HL-60 (cell line): Measurements from ENCODE around the gene YJU2.

Source experiments
- DNase-seq, 2 experiments: peaks; one replicate each; pipeline ENCODE4 v3.0.0-alpha.2; 2010 to 2020; ENCODE audit warnings: low read depth in 1 of 2, low spot score in 1 of 2
- H3K27ac ChIP-seq: fragments of 250-450 bp; sonication (Bioruptor Pico); replicated peaks from 2 replicates; pipeline ENCODE4 v1.5.1; 2020; ENCODE audit warnings: mild to moderate bottlenecking, moderate library complexity
- H3K27me3 ChIP-seq: fragments of 250-450 bp; sonication (Bioruptor Pico); 2 replicates; pipeline ENCODE4 v1.5.1; 2021; ENCODE audit warnings: mild to moderate bottlenecking, moderate library complexity; ENCODE audit not compliant: insufficient read depth, poor library complexity, severe bottlenecking
- H3K4me3 ChIP-seq: replicated peaks from 2 replicates; pipeline ENCODE4 v1.5.1; 2011; ENCODE audit warnings: mild to moderate bottlenecking, control low read depth, low read length; ENCODE audit not compliant: insufficient read depth
- GABPA ChIP-seq: IDR thresholded peaks from 2 replicates; pipeline ENCODE4 v1.6.1; 2012; ENCODE audit warnings: low read depth
- POLR2AphosphoS5 ChIP-seq: IDR thresholded peaks from 2 replicates; pipeline ENCODE4 v1.6.1; 2012; ENCODE audit warnings: low read depth
- SPI1 ChIP-seq: IDR thresholded peaks from 2 replicates; pipeline ENCODE4 v1.6.1; 2012; ENCODE audit warnings: low read depth, mild to moderate bottlenecking, borderline replicate concordance
- TF ChIP-seq, protein P1 (sequence below): IDR thresholded peaks from one replicate; pipeline ENCODE4 v1.5.1; 2011; ENCODE audit warnings: low read length, control low read depth, inconsistent platforms; ENCODE audit not compliant: insufficient read depth
- TF ChIP-seq, protein P2 (sequence below): IDR thresholded peaks from 2 replicates; pipeline ENCODE4 v1.6.1; 2012; ENCODE audit warnings: low read depth; ENCODE audit not compliant: insufficient replicate concordance

YJU2 gene

DNA sequence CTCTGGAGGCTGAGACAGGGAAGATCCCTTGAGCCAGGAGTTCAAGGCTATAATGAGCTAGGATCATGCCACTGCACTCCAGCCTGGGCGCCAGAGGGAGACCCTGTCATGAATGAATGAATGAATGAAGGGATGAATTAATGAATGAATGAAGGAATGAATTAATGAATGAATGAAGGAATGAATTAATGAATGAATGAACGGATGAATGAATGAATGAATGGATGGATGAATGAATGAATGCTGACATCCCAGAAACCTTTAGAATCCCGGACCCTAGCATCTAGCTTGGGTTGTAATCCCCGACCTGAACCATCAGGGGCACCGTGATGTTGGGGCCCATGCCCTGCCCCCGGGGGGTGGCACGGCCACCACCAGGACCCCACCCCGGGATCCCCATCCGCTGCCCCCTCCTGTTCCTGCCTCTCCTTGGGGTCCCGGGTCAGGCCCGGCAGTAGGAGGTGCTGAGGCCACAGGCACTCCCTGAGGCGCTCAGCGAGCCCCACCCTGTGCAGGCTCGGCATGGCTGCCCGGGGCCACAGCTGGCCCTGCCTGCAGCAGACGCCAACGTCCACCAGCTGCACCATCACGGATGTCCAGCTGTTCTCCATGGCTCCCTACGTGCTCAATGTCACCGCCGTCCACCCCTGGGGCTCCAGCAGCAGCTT, 14.1 kb upstream of the YJU2 start:
- Histone ChIP-seq H3K27ac (no peak overlapping the region), H3K4me3 (no peak overlapping the region), H3K27me3 (peaks cover 7% of the 10 kb centered on the region)
- TF ChIP-seq GABPA (no peak), POLR2AphosphoS5 (no peak), SPI1 (no peak)
- TF ChIP-seq, protein P1, sequence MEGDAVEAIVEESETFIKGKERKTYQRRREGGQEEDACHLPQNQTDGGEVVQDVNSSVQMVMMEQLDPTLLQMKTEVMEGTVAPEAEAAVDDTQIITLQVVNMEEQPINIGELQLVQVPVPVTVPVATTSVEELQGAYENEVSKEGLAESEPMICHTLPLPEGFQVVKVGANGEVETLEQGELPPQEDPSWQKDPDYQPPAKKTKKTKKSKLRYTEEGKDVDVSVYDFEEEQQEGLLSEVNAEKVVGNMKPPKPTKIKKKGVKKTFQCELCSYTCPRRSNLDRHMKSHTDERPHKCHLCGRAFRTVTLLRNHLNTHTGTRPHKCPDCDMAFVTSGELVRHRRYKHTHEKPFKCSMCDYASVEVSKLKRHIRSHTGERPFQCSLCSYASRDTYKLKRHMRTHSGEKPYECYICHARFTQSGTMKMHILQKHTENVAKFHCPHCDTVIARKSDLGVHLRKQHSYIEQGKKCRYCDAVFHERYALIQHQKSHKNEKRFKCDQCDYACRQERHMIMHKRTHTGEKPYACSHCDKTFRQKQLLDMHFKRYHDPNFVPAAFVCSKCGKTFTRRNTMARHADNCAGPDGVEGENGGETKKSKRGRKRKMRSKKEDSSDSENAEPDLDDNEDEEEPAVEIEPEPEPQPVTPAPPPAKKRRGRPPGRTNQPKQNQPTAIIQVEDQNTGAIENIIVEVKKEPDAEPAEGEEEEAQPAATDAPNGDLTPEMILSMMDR: no peak
- TF ChIP-seq, protein P2, sequence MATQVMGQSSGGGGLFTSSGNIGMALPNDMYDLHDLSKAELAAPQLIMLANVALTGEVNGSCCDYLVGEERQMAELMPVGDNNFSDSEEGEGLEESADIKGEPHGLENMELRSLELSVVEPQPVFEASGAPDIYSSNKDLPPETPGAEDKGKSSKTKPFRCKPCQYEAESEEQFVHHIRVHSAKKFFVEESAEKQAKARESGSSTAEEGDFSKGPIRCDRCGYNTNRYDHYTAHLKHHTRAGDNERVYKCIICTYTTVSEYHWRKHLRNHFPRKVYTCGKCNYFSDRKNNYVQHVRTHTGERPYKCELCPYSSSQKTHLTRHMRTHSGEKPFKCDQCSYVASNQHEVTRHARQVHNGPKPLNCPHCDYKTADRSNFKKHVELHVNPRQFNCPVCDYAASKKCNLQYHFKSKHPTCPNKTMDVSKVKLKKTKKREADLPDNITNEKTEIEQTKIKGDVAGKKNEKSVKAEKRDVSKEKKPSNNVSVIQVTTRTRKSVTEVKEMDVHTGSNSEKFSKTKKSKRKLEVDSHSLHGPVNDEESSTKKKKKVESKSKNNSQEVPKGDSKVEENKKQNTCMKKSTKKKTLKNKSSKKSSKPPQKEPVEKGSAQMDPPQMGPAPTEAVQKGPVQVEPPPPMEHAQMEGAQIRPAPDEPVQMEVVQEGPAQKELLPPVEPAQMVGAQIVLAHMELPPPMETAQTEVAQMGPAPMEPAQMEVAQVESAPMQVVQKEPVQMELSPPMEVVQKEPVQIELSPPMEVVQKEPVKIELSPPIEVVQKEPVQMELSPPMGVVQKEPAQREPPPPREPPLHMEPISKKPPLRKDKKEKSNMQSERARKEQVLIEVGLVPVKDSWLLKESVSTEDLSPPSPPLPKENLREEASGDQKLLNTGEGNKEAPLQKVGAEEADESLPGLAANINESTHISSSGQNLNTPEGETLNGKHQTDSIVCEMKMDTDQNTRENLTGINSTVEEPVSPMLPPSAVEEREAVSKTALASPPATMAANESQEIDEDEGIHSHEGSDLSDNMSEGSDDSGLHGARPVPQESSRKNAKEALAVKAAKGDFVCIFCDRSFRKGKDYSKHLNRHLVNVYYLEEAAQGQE: no peak
- DNase-seq: no peak

DNA sequence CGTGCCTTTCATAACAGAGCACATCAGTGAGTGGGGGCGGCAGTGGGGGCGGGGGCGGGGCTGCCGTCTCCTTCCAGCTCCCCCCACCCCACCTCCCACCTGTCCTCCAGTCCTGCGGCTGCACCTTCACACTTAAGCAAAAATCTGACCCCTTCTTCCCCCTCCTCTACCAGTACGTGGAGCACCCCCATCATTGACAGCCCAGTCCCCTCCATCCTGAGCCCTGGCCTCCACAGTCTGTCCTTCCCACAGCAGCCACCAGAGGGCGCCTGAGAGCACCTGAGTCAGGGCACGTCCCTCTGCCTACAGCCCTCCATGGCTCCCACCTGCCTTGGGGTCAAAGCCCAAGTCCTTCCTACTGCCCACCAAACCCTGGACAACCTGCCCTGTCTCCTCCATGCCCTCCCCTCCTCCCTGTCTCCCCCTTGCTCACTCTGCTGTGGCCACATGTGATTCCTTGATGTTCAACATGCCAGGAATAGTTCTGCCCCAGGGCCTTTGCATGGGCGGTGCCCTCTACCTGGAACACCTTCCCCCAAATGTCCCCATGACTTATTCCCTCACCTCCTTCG, 13.5 kb upstream of the YJU2 start:
- H3K4me3 ChIP-seq: no peak overlapping the region

DNA sequence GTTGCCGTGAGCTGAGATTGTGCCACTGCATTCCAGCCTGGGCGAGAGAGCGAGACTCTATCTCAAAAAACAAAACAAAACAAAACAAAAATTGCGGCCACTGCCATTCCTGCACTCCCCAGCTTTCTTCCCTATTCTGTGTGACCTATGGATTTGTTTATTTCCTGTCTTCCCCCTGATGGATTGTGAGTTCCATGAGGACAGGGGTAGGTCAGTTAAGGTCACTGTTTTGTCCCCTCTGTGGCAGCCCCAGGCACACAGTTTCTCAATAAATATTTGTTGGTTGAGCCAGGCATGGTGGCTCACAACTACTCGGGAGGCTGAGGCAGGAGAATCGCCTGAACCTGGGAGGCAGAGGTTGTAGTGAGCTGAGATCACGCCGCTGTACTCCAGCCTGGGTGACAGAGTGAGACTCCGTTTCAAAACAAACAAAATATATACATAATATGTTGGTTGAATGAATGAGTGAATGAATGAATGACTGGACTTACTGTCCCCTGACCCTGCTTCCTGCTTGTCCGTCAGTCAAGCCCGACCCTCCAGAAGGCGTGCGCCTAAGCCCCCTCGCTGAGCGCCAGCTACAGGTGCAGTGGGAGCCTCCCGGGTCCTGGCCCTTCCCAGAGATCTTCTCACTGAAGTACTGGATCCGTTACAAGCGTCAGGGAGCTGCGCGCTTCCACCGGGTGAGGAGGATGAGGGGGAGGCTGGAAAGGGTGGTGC, 12.6 kb upstream of the YJU2 start:
- DNase-seq: no peak
- Histone ChIP-seq H3K4me3 (no peak overlapping the region), H3K27ac (no peak overlapping the region), H3K27me3 (no peaks in the 10 kb centered on the region)
- TF ChIP-seq GABPA (no peak), POLR2AphosphoS5 (no peak), SPI1 (no peak)
- TF ChIP-seq, protein P1: no peak
- TF ChIP-seq, protein P2: no peak

More for the DNA sequence above, 13.5 kb upstream of the YJU2 start:
- peaks cover 6% of the 10 kb centered on the region for H3K27me3 ChIP-seq
- H3K27ac ChIP-seq: no peak overlapping the region
- peak in 1 of 2 experiments; percentile 62 for DNase-seq
- TF ChIP-seq, protein P1: peak; percentile 77
- no peak for TF ChIP-seq SPI1
